Central memory CD4-positive, alpha-beta T cell (primary cell): ENCODE results near the gene BAIAP2.

Source experiments
- DNase-seq: peaks from one replicate; pipeline ENCODE4 v3.0.0; 2022

Gene BAIAP2

GRCh38 chr17:81163051-81163695, 128.2 kb downstream of the BAIAP2 start:
- DNase-seq: no peak

DNA sequence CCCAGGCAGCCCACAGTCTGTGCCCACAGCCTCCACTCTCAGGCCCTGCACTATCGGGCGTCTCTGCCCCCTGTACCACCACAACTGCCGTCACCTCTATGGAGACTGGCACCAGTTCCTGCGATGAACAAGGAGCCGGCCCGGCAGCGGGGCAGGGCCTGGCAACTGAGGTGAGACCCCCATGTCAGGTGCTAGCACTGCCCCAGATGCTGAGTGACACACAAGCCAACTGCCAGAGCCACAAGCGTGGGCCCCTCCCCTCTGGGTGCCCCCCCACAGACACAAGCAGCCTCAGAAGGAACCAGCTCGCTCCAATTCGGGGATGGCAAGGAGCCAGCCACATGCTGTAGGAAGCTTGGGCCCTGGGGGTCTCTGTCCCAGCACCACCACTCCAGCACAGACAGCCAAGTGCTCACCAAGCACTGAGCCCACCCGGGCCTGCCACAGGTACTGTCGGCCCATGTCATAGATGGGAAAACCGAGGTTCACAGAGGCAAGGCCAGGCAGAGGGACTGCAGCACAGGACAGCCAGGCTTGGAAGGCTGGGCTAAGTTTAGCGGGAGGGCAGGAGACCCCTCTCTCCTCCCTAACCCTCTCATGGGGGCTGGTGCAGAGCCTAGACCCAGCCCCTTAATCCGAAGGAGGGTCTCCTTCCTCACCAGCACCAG, 128.9 kb downstream of the BAIAP2 start:
- no peak for DNase-seq

DNA sequence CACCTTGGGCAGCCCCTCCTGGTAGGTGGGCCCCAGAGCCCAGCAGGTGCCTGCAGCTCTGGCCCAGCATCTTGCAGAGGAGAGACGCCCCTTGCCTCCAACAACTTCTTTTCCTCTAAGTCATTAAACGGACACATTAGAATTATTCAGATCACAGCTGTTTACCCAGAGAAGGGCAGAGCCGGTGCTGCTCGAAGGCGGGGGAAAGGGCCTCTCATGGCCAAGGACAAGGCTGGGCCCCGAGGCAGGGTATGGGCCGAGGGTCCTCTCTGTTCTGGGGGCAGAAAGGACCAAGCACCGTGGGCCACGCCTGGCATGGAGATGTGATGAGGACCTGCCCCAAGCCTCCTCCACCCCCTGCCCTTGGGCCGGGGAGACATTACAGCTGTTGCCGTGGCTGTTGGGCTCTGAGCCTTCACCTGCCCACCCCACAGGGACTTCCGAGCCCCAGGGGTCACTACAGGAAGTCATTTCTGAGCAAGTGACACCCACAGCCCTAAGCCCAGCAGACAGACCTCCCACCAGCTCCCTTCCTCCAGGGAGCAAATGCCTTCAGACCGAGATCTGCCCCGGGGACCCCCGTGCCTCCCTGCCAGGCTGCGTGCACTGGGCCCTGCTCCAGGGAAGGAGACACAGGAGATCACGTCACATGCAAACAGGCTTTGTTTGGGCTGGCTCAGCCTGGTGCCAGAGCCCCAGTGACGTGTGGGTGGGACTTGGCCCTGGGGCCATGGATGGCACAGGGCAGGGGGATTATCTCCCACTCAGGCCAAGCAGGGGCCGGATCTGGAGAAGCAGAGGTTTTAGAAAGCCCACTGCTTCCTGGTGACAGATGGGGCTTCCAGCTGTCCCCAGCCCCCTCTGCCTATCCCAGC, 129.7 kb downstream of the BAIAP2 start:
- no peak for DNase-seq

DNA sequence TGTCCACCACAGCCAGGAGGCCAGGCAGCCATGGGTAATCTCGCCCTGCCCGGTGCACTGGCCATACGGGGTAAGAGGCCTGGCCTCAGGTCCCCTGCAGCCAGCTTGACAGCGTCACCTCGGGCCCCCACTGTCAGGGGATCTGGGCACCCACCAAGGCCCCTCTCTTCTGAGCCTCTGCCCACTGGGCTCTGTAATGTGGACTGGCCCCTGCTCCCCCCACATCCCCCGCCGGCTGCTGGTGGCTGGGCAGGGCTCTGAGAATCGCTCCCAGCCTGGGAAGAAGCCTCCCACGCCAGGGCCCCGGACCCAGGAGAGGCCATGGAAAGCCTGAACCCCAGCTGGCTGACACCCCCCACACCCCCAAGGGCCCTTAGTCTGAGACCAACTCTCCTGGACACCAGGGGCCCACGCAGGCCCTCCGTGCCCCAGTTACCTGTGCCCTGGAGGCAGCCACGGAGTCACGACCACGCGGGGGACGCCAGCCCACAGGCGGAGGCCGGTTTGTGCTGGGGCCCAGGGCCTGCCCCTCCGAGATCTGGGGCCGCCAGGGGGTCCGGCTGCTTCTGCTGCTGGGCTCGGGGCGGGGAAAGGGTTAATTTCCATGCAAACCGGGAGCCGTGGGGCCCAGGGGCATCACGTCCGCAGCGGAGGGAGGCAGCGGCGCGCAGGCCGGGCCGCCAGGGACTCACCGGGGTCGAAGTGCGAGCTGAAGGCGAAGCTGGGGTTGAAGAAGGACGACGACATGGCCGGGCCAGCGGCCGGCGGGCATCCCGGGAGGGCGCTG, 130.5 kb downstream of the BAIAP2 start, which contains the start of gene PVALEF:
PVALEF (plus strand) TSS at position 262 of the 787 bp plus-strand sequence. CDS start 15,720 bp downstream, outside the sequence.
- DNase-seq: no peak

DNA sequence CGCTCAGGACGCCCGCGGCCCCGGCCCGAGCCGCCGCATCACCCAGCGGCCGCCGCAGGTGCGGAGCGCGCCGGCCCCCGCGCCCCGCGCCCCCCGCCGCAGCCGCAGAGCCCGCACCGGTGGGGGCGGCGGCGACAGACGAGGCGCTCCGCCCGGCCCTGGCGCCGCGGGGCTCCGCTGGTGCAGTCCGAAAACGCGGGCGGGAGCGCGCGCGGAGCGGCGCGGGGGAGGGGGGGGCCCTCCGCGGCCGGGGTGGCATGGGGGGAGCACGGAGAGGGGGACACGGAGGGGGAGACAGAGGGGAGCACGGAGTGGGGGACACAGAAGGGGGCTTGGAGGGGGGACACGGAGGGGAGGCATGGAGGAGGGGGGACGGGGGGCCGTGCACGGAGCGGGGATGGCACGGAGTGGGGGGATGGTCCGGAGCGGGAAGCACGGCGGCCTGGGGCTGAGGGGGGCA, 131.1 kb downstream of the BAIAP2 start, which contains the start of gene AATK:
AATK (minus strand) TSS at position 189 of the 460 bp plus-strand sequence. CDS start 229 bp downstream, outside the sequence.
- DNase-seq: no peak
